ENCODE results near the gene NRF1. TPM values are rescaled to one million over a fixed set of nuclear protein-coding genes. Genes with fewer than 3 reads are reported as not detected.
"Not testable (repeated sequence)": the region's sequence is repeated elsewhere in the genome, so short reads cannot be mapped to it uniquely, and the experiment has no call there.

Gene NRF1
- total RNA-seq, 1 donor from 2014 or later: 22.8 TPM

- Mint-ChIP-seq H3K4me3 (ENCODE audit: low read depth) (no peak overlapping the region), H3K27me3 (ENCODE audit: low read depth) (no peaks in the 10 kb centered on the region), H3K36me3 (ENCODE audit: low read depth) (peaks cover 73% of the 10 kb centered on the region), H3K27ac (no peak overlapping the region), H3K4me1 (ENCODE audit: low read depth) (peaks cover 6% of the 10 kb centered on the region), H3K9me3 (peaks cover 28% of the 10 kb centered on the region)
- intact Hi-C loops (cut with micrococcal nuclease): loop anchor here (5.0 kb wide), 1 partner anchor 166 kb away; no protein-coding TSS in a partner anchor
- no peak for DNase-seq (ENCODE audit: low spot score)
Measured at GRCh38 chr7:129661645-129662182, 50.2 kb downstream of the NRF1 start.

- H3K4me3 Mint-ChIP-seq (ENCODE audit: low read depth); H3K27me3 Mint-ChIP-seq (ENCODE audit: low read depth); H3K27ac Mint-ChIP-seq; H3K4me1 Mint-ChIP-seq (ENCODE audit: low read depth); DNase-seq (ENCODE audit: low spot score): not testable (repeated sequence)
- Mint-ChIP-seq H3K9me3 (peaks cover 28% of the 10 kb centered on the region), H3K36me3 (ENCODE audit: low read depth) (peaks cover 59% of the 10 kb centered on the region)
- intact Hi-C loops (cut with micrococcal nuclease): loop anchor here (5.0 kb wide), 1 partner anchor 164 kb away; no protein-coding TSS in a partner anchor
Measured at GRCh38 chr7:129663240-129663639, 51.7 kb downstream of the NRF1 start.

- Mint-ChIP-seq H3K4me3 (ENCODE audit: low read depth) (no peak overlapping the region), H3K27ac (no peak overlapping the region), H3K27me3 (ENCODE audit: low read depth) (no peaks in the 10 kb centered on the region), H3K36me3 (ENCODE audit: low read depth) (peaks cover 49% of the 10 kb centered on the region), H3K4me1 (ENCODE audit: low read depth) (peaks cover 6% of the 10 kb centered on the region), H3K9me3 (peaks cover 27% of the 10 kb centered on the region)
- intact Hi-C loops (cut with micrococcal nuclease): loop anchor here (5.0 kb wide), 1 partner anchor 163 kb away; no protein-coding TSS in a partner anchor
- DNase-seq (ENCODE audit: low spot score): no peak
Measured at GRCh38 chr7:129664029-129665012, 52.8 kb downstream of the NRF1 start.

GRCh38 chr7:129665013-129665401 is 53.5 kb downstream of the NRF1 start:
- H3K27ac Mint-ChIP-seq: no peak overlapping the region
- peaks cover 20% of the 10 kb centered on the region for H3K9me3 Mint-ChIP-seq
- peaks cover 6% of the 10 kb centered on the region for H3K4me1 Mint-ChIP-seq (ENCODE audit: low read depth)
- no peaks in the 10 kb centered on the region for H3K27me3 Mint-ChIP-seq (ENCODE audit: low read depth)
- no peak overlapping the region for H3K4me3 Mint-ChIP-seq (ENCODE audit: low read depth)
- DNase-seq (ENCODE audit: low spot score): no peak
- H3K36me3 Mint-ChIP-seq (ENCODE audit: low read depth): peaks cover 42% of the 10 kb centered on the region
- intact Hi-C loops (cut with micrococcal nuclease): no loop called here

- Mint-ChIP-seq H3K36me3 (ENCODE audit: low read depth) (peaks cover 21% of the 10 kb centered on the region), H3K4me3 (ENCODE audit: low read depth) (no peak overlapping the region), H3K27ac (no peak overlapping the region), H3K9me3 (peaks cover 5% of the 10 kb centered on the region), H3K4me1 (ENCODE audit: low read depth) (peaks cover 6% of the 10 kb centered on the region), H3K27me3 (ENCODE audit: low read depth) (no peaks in the 10 kb centered on the region)
- no peak for DNase-seq (ENCODE audit: low spot score)
- intact Hi-C loops (cut with micrococcal nuclease): no loop called here
Measured at GRCh38 chr7:129667116-129667515, 55.6 kb downstream of the NRF1 start.

- intact Hi-C loops (cut with micrococcal nuclease): no loop called here
- Mint-ChIP-seq H3K27me3 (ENCODE audit: low read depth) (no peaks in the 10 kb centered on the region), H3K9me3 (peaks cover under 1% of the 10 kb centered on the region), H3K27ac (no peak overlapping the region), H3K4me1 (ENCODE audit: low read depth) (peaks cover 6% of the 10 kb centered on the region), H3K4me3 (ENCODE audit: low read depth) (no peak overlapping the region), H3K36me3 (ENCODE audit: low read depth) (peaks cover 16% of the 10 kb centered on the region)
- DNase-seq (ENCODE audit: low spot score): no peak
Measured at GRCh38 chr7:129667551-129667950, 56.0 kb downstream of the NRF1 start.

GRCh38 chr7:129669901-129670300 is 58.4 kb downstream of the NRF1 start:
- Mint-ChIP-seq H3K9me3 (peaks cover 4% of the 10 kb centered on the region), H3K36me3 (ENCODE audit: low read depth) (peaks cover 9% of the 10 kb centered on the region), H3K27ac (no peak overlapping the region), H3K27me3 (ENCODE audit: low read depth) (no peaks in the 10 kb centered on the region), H3K4me1 (ENCODE audit: low read depth) (peaks cover under 1% of the 10 kb centered on the region), H3K4me3 (ENCODE audit: low read depth) (no peak overlapping the region)
- intact Hi-C loops (cut with micrococcal nuclease): no loop called here
- no peak for DNase-seq (ENCODE audit: low spot score)

- no peaks in the 10 kb centered on the region for H3K27me3 Mint-ChIP-seq (ENCODE audit: low read depth)
- H3K4me3 Mint-ChIP-seq (ENCODE audit: low read depth): no peak overlapping the region
- no peaks in the 10 kb centered on the region for H3K4me1 Mint-ChIP-seq (ENCODE audit: low read depth)
- DNase-seq (ENCODE audit: low spot score): no peak
- intact Hi-C loops (cut with micrococcal nuclease): no loop called here
- no peak overlapping the region for H3K27ac Mint-ChIP-seq
- H3K9me3 Mint-ChIP-seq: peaks cover 9% of the 10 kb centered on the region
- peaks cover 14% of the 10 kb centered on the region for H3K36me3 Mint-ChIP-seq (ENCODE audit: low read depth)
Measured at GRCh38 chr7:129670656-129671055, 59.1 kb downstream of the NRF1 start.

GRCh38 chr7:129671266-129671665 is 59.7 kb downstream of the NRF1 start:
- H3K9me3 Mint-ChIP-seq: peaks cover 9% of the 10 kb centered on the region
- DNase-seq (ENCODE audit: low spot score): no peak
- H3K36me3 Mint-ChIP-seq (ENCODE audit: low read depth): peaks cover 21% of the 10 kb centered on the region
- H3K4me3 Mint-ChIP-seq (ENCODE audit: low read depth): no peak overlapping the region
- no peaks in the 10 kb centered on the region for H3K4me1 Mint-ChIP-seq (ENCODE audit: low read depth)
- intact Hi-C loops (cut with micrococcal nuclease): no loop called here
- no peaks in the 10 kb centered on the region for H3K27me3 Mint-ChIP-seq (ENCODE audit: low read depth)
- no peak overlapping the region for H3K27ac Mint-ChIP-seq

- H3K4me3 Mint-ChIP-seq (ENCODE audit: low read depth); H3K27me3 Mint-ChIP-seq (ENCODE audit: low read depth); H3K9me3 Mint-ChIP-seq; H3K27ac Mint-ChIP-seq; H3K4me1 Mint-ChIP-seq (ENCODE audit: low read depth); intact Hi-C loops (cut with micrococcal nuclease); DNase-seq (ENCODE audit: low spot score): not testable (repeated sequence)
- peaks cover 46% of the 10 kb centered on the region for H3K36me3 Mint-ChIP-seq (ENCODE audit: low read depth)
Measured at GRCh38 chr7:129674475-129674874, 63.0 kb downstream of the NRF1 start.

GRCh38 chr7:129675521-129675920 is 64.0 kb downstream of the NRF1 start:
- intact Hi-C loops (cut with micrococcal nuclease): no loop called here
- H3K4me3 Mint-ChIP-seq (ENCODE audit: low read depth): no peak overlapping the region
- no peaks in the 10 kb centered on the region for H3K4me1 Mint-ChIP-seq (ENCODE audit: low read depth)
- H3K27me3 Mint-ChIP-seq (ENCODE audit: low read depth): no peaks in the 10 kb centered on the region
- peaks cover 50% of the 10 kb centered on the region for H3K36me3 Mint-ChIP-seq (ENCODE audit: low read depth)
- peaks cover 9% of the 10 kb centered on the region for H3K9me3 Mint-ChIP-seq
- no peak overlapping the region for H3K27ac Mint-ChIP-seq
- DNase-seq (ENCODE audit: low spot score): no peak

GRCh38 chr7:129676017-129676897 is 64.7 kb downstream of the NRF1 start:
- H3K27ac Mint-ChIP-seq: no peak overlapping the region

More at GRCh38 chr7:129676017-129676897, 64.7 kb downstream of the NRF1 start:
- intact Hi-C loops (cut with micrococcal nuclease): no loop called here
- H3K4me3 Mint-ChIP-seq (ENCODE audit: low read depth): no peak overlapping the region
- peaks cover 9% of the 10 kb centered on the region for H3K9me3 Mint-ChIP-seq
- H3K4me1 Mint-ChIP-seq (ENCODE audit: low read depth): no peaks in the 10 kb centered on the region
- peaks cover 54% of the 10 kb centered on the region for H3K36me3 Mint-ChIP-seq (ENCODE audit: low read depth)
- DNase-seq (ENCODE audit: low spot score): no peak
- no peaks in the 10 kb centered on the region for H3K27me3 Mint-ChIP-seq (ENCODE audit: low read depth)
